ENCODE measurements around the gene MBD3L1. TPM values are rescaled to one million over a fixed set of nuclear protein-coding genes. Genes with fewer than 3 reads are reported as not detected.

The MBD3L1 gene
- total and polyA plus RNA-seq, 9 of the 15 experiments (the other 6 are each of a cell fraction or from before 2014, with no cell fraction given), result not detected

DNA sequence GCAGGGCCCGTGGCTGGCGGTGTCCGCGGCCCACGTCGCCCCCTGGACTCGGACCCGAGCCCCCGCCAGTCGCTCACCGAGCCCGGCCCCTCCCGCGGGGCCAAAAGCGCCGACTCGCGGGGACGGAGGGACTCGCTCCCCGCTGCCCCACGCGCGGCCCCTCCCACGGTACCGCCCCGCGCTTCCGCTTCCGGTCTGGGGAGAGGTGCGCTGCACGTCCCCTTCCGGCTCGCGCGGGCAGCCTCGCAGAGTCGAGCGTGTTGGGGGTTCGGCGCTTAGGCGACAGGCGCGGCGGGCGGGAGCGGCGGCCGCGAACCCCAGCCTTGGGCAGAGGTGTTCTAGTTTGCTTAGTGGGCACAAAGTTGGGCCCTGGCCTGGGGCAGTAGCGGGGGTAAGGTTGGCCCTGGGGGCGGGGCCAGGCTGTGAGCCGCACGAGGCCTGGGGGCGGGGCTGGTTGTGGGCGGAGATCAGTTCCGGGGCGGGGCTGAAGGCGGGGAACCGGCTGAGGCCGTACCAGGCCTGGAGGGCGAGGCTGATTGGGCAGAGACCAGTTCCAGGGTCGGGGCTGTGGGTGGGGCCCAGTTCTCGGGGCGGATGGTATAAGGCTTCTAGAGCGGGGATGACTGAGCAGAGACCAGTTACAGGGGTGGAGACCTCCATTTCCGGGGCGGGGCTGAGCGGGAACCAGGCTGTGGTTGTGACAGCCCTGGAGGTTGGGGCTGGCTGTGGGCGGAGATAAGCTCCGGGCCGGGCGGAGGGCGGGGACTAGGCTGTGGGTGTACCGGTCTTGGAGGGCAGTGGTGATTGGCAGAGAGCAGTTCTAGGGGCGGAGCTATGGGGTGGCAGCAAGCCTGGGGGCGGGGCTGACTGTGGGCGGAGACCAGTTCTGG, at the start of gene MBD3L1, which contains the start of gene ZNF558 (continued):
- no peak for TF ChIP-seq CHD7 (IDR thresholded peaks at IDR 0.05; ENCODE audit: low read depth, low read length)
- no peak for TF ChIP-seq MEF2D (tag; conservative IDR thresholded peaks at IDR 0.05; ENCODE audit: low read depth)
- no peak for TF ChIP-seq CSDE1 (IDR thresholded peaks at IDR 0.05)
- TF ChIP-seq RAD51 (IDR thresholded peaks at IDR 0.05; ENCODE audit: borderline replicate concordance, low read depth), result no peak
- peak; percentile 97 for TF ChIP-seq ELF1 (tag; IDR thresholded peaks at IDR 0.05)
- TF ChIP-seq ZNF507 (tag; conservative IDR thresholded peaks at IDR 0.05), result no peak
- no peak for TF ChIP-seq OTX1 (CRISPR knock-in tag; IDR thresholded peaks at IDR 0.05)
- peak; percentile 65 for TF ChIP-seq NFE2 (IDR thresholded peaks at IDR 0.05; ENCODE audit: low read depth)
- TF ChIP-seq MITF (IDR thresholded peaks at IDR 0.05), result peak; percentile 51
- no peak for TF ChIP-seq DPF2 (IDR thresholded peaks at IDR 0.05)
- TF ChIP-seq ZNF584 (CRISPR knock-in tag; IDR thresholded peaks at IDR 0.05; ENCODE audit: low read depth), result no peak
- TF ChIP-seq STAG1 (CRISPR knock-in tag; IDR thresholded peaks at IDR 0.05; ENCODE audit: borderline replicate concordance), result no peak
- TF ChIP-seq HDAC1 (IDR thresholded peaks at IDR 0.05), result peak in 1 of 2 experiments; percentile 98; a peak in 2 of 4 replicates
- peak; percentile 90 for TF ChIP-seq KDM5B (IDR thresholded peaks at IDR 0.05; ENCODE audit: insufficient replicate concordance, low read depth, low read length)
- peak; percentile 92 for TF ChIP-seq ETV5 (CRISPR knock-in tag; IDR thresholded peaks at IDR 0.05; ENCODE audit: low read depth)
- TF ChIP-seq MTA2 (IDR thresholded peaks at IDR 0.05; ENCODE audit: low read depth), result peak; percentile 27; the same call in 1 of the 2 replicates
